GM18526 (cell line): ENCODE measurements around the gene ZMIZ1.

Experiments used
- POLR2A ChIP-seq: IDR thresholded peaks from 3 replicates; pipeline ENCODE4 v1.6.1; 2011; ENCODE audit not compliant: insufficient read length; ENCODE audit errors: extremely low read depth

ZMIZ1 gene

GRCh38 chr10:79344502-79345195 lies 275.9 kb downstream of the ZMIZ1 start:
- no peak for TF ChIP-seq POLR2A

DNA sequence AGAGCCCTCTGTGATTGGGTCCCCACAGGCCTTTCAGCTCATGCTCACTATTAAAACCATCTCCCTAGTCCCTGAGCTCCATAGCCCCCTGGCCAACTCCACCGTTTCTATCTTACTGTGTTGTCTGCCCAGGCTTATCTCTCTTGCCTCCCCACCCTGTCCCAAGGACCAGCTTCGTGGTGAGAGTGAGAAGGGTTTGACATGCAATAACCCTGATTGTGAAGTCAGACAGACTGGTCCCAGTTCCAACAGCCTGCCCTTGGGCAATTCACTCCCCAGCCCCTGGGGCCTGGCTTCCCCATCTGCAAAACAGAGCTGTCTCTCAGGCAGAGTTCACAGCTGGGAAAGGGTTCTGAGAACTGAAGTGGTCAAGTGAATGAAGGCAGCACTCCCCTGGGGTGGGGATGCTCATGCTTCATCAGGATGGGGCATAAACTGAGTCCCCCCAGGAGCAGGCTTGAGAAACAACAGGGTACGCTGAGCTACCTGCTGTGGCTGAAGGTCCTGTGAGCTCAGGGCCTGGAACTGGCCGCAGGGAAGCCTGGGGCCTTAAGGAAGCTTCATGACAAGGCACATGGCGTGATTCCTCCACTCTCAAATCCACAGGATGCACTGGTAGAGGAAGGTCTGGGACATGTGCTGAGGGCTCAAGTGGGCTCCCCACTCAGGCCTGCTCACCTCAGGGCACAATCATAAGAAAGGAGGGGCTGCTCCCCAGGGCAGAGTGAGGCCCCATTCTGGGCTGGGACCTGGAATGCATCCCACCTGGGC lies 276.7 kb downstream of the ZMIZ1 start:
- no peak for TF ChIP-seq POLR2A

GRCh38 chr10:79346012-79346340 lies 277.2 kb downstream of the ZMIZ1 start:
- TF ChIP-seq POLR2A, result no peak

DNA sequence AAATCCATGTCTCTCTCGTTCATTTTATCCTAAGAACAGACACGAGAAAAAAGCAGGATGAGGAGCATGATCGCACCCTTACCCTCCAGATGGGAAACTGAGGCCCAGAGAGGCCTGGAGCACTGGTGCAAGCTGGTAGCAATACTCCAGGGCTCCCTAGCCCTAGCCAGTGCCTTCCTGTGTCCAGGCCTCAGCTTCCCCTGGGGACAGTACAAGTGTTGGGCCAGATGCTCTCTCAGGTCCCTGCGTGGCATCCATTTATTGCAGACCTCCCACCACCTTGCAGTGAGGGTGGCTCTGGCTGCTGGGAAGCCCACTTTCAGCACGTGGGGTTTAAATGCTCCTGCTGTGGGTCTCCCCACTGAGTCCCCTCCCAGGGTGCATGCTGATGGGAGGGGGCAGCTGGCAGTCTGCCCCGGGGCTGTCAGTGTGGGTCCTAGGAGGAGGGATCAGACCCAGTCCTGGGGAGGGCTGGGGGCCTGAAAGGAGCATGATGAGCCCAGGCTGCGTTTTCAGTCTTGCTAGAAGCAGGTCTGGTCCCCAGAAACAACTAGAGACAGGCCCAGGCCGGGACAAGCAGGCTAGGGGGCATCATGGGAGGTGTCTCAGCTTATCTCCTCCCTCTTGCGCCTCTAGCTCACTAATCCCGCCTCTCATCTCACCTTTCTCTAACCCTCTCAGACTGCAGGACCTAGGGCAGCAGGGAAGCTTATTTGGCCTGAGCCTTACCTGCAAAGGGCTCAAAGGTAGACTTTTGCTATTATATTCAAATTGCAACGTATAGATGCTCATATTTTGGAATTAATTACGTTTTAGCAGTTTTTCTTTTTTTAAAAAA lies 277.8 kb downstream of the ZMIZ1 start:
- no peak for TF ChIP-seq POLR2A

- TF ChIP-seq POLR2A, result peak; percentile 87
Measured at GRCh38 chr10:79347226-79347893, 278.6 kb downstream of the ZMIZ1 start, which contains the start of gene PPIF. PPIF (plus strand) TSS chr10:79347469; CDS start chr10:79347549, 80 bp downstream.

- peak; percentile 52 for TF ChIP-seq POLR2A
Measured at GRCh38 chr10:79347894-79348639, 279.3 kb downstream of the ZMIZ1 start.

DNA sequence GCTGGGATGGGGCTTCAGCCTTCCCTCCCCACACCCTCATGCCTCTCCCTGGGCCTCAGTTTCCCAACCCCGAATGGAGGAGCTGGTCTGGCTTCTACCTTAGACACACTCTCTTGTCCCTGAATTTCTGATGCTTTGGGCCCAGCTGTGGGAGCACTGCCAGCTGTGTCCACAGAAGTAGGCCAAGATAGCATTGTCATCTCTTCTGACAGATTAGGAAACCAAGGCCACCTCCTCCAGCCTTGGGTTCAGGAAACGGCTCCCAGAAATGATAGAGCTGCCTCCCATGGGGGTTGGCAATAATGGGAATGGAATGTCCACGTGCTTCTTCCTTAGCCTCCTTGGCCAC lies 279.8 kb downstream of the ZMIZ1 start:
- no peak for TF ChIP-seq POLR2A

GRCh38 chr10:79349072-79349491 lies 280.3 kb downstream of the ZMIZ1 start:
- TF ChIP-seq POLR2A, result no peak

DNA sequence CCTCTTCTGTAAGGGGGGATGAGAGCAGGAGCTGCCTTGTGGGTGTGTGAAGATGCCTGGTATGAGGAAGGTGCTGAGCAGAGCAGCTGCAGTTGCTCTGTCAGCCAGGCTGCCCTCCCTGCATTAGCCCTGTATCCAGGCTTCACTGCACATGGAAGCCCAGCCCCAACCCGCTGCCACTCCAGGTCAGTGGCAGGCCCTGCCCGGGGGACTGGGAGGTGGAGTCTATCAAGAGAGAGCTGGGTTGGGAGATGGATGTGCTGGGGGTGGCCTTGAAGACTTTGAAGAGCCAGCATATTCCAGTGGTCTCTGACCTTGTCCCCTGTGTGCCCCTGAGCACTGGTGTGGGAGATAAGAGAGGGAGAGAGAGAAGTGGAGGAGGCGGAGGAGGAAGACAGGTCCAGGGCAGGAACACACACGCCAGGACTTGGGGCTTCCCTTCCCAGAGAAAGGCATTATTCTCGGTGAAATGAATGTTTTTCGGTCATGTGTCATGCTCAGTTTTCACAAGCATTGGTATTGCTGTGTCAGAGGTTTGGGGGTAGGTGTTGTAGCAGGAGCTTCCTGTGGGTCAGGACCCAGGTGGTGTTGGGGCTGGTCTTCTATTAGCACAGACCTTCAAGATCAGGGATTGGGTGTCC lies 281.1 kb downstream of the ZMIZ1 start:
- TF ChIP-seq POLR2A, result no peak

- no peak for TF ChIP-seq POLR2A
Measured at GRCh38 chr10:79350407-79351154, 281.8 kb downstream of the ZMIZ1 start.

- TF ChIP-seq POLR2A, result no peak
Measured at GRCh38 chr10:79351332-79351731, 282.6 kb downstream of the ZMIZ1 start.

GRCh38 chr10:79352035-79352877 lies 283.5 kb downstream of the ZMIZ1 start:
- TF ChIP-seq POLR2A, result no peak

GRCh38 chr10:79353000-79353406 lies 284.2 kb downstream of the ZMIZ1 start:
- TF ChIP-seq POLR2A, result no peak

- TF ChIP-seq POLR2A, result no peak
Measured at GRCh38 chr10:79353726-79354125, 285.0 kb downstream of the ZMIZ1 start.
